H1 (cell line): ENCODE measurements around the gene ARV1. TPM values are rescaled to one million over a fixed set of nuclear protein-coding genes. Genes with fewer than 3 reads are reported as not detected.

Source experiments
- CTCF ChIP-seq, 3 experiments: IDR thresholded peaks; 1 replicate in 2 of 3; 2 replicates in 1 of 3; pipeline versions ENCODE4 v1.5.1 to v1.6.1; 2011; ENCODE audit warnings: low read length in 3 of 3, mild to moderate bottlenecking in 3 of 3, inconsistent platforms in 2 of 3, low read depth in 1 of 3, moderate library complexity in 1 of 3; ENCODE audit not compliant: insufficient read depth in 1 of 3; ENCODE audit errors: control extremely low read depth in 1 of 3
- JUND ChIP-seq: IDR thresholded peaks from 2 replicates; pipeline ENCODE4 v1.6.1; 2011; ENCODE audit warnings: mild to moderate bottlenecking, improper control_type of control experiment, low read length
- SIX5 ChIP-seq: IDR thresholded peaks from 2 replicates; pipeline ENCODE4 v1.6.1; 2011; ENCODE audit warnings: mild to moderate bottlenecking, low read depth, low read length
- polyA plus RNA-seq, 7 experiments: library from polyadenylated mRNA; depleted of rRNA in 3 of 7; stranded (reverse) in 5 of 7; unstranded in 2 of 7; fragments of >200 nt in 5 of 7; fragments of 200-250 nt in 2 of 7; gene quantifications; 1 replicate in 5 of 7; 2 replicates in 1 of 7; 4 replicates in 1 of 7; pipeline versions ENCODE4 v1.2.1 to v1.2.3, GENCODE V29; 2011 to 2013; ENCODE audit warnings: missing spikeins in 2 of 7, mixed read lengths in 2 of 7
- total RNA-seq: library from RNA; stranded (reverse); fragmentation: NEBNext Ultra II Directional; extraction: Animal tissue kit (Norgen Biotek cat#: 25700); gene quantifications from 2 replicates; pipeline ENCODE4 v1.2.1, GENCODE V29; 2021

The ARV1 gene
- total and polyA plus RNA-seq, 2 of the 8 experiments (the other 6 are each of a cell fraction or from before 2014, with no cell fraction given): 13.1 to 13.4 TPM

- TF ChIP-seq CTCF (IDR thresholded peaks at IDR 0.05; ENCODE audit: control extremely low read depth in 1 of 3, insufficient read depth in 1 of 3, low read depth in 1 of 3, low read length in 3 of 3) (no peak), SIX5 (no peak), JUND (no peak)
These were observed 21.3 kb upstream of the ARV1 start (continued) for GRCh38 chr1:230957580-230957989.
